Activated CD8-positive, alpha-beta memory T cell treated with anti-CD3 and anti-CD28 coated beads, Interleukin-2, amount 50 U/mL, for 1 hour (primary cell): ENCODE results near the gene PRR5L.
"Not testable (repeated sequence)": the region's sequence is repeated elsewhere in the genome, so short reads cannot be mapped to it uniquely, and the experiment has no call there.

Experiments
- DNase-seq: peaks from one replicate; pipeline ENCODE4 v3.0.0-alpha.2; 2020; ENCODE audit errors: extremely low read depth

The PRR5L gene

GRCh38 chr11:36459046-36459445, 163.0 kb downstream of the PRR5L start:
- no peak for DNase-seq

GRCh38 chr11:36460220-36460619, 164.1 kb downstream of the PRR5L start:
- no peak for DNase-seq

DNA sequence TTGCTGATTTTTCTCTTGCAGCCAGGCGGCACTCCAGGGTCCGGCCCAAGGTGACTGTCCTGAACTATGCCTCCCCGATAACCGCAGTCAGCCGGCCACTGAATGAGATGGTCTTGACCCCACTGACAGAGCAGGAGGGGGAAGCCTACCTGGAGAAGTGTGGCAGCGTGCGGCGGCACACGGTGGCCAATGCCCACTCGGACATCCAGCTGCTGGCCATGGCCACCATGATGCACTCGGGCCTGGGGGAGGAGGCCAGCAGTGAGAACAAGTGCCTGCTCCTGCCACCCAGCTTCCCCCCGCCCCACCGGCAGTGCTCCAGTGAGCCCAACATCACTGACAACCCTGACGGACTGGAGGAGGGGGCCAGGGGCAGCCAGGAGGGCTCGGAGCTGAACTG, 166.2 kb downstream of the PRR5L start:
- no peak for DNase-seq

GRCh38 chr11:36463781-36464180, 167.7 kb downstream of the PRR5L start:
- no peak for DNase-seq

DNA sequence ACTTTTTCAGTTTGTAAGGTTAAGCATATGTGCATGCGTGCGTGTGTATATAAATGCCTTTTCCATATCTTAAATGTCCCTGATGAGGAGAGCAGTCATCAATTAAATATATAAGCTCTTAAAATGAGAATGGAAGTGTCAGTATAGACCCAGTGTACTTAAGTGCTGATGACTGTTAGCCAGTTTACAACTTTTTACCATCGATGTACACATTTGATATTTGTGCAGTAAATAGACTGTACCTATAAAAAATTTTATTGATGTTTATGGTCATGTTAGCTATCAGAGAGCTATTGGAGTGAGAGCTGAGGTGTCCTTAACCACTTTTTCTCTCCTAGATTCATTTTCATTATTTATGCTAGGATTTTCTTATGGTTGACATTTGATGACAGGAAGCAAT, 168.6 kb downstream of the PRR5L start:
- DNase-seq = no peak

DNA sequence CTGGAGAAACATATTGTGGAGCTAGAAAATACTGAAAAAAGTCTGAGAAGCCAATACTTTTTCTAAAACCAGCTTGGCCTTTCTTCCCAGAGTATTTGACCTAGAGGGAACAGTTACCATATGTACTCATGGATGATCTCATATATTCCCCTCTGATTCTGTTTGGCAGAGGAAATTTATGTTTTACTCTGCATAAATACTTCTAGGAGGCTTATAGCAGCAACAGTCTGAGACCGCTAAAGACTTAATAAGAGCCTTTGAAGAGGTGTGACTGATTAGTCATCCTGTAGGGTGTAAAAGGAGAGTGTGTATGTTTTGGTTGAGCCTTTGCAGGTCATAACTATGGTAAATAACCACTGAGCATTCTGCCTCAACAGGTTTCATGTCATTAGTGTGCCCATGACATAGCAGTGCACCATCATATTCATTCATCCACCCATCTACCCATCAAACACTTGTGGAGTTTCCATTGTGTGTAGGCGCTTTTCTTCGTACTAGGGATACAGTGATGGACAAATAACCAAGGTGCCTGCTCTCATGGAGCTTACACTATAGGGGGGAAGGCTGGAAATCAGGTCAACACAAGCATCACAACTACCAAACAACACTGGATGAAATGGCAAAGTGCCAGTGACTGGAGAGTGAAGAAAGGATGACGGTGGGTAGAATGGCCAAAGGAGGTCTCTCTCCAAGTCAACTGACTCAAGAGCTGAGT, 169.5 kb downstream of the PRR5L start:
- no peak for DNase-seq

- DNase-seq = no peak
Observed at GRCh38 chr11:36467012-36467411, 170.9 kb downstream of the PRR5L start.

DNA sequence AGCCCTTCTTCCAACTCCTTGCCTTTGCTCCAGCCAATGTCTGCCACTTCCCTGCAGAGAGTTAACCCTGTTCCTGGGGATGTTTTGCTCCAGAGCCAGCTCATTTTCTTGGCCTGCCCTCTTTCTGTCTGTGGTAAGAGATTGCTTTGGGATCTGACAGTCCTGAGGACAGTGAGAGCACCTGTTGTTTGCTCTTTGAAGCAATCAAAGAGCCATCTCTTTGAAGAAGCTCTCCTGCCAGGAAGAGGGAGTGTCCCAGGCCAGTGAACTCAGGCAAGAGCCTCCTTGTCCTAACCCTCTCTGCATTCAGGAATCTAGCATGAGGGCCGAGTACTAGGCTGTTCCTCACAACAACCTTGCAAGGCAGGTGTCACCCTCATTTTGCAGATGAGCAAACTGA, 171.8 kb downstream of the PRR5L start:
- DNase-seq = no peak

DNA sequence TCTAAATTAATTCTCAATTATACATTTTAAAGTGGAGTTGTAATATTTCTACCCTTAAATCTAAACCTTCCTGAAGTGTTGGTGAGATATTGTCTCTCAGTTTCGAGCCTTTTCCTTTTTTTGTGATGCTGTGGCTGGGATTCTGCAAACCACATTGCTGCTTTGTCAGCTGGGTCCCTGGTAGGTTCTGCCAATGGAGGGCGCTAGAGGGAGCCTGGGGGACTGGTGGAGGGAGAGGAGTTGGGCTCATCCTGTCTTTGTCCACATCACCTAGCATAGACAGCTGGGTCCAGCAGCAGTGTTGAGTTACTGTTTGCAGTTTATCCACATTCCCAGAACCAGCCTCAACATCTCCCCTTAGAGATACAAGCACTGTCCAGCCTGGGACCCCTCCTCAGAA, 173.0 kb downstream of the PRR5L start:
- no peak for DNase-seq

DNA sequence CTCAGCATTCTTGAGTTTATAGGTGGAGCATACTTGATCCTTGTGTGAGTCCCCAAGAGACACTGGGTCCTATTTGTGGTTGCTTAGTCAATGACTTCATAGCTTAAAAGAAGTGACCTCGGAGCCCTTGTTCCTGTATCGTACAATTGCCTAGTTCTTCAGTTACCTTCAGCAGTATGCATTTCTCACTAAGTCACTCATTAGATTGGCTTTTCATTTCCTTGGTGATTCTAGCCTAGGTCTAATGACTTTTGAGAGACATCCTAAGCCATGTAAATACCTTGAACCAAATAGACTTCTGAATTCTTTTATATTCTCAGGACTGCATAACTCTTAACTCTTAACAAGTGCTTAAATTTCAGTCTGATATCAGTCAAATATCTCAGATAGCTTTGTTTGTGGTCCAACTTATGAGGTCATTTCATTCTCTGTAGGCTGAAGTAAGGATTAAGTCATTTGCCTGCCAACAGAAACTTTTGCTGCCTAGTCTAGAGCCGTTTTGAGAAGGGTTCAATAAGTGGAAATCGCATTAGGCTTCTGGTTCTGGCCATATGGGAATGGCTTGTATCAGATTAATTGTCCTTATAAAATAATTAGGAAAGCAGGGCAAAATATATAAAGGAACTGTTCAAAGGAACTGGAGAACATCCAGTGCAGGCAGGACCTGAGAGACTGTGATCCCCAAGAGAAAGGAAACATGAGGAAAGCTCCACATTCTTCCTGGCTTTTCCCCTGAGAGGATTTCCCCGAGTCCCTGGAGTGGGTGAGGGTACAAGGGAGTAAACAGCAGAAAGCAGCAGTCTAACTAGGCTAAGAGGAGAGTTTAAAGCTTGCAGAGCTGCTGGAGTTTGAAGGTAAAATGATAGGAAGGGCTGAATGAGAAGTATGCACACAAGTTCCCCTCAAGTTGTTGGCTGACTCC, 174.1 kb downstream of the PRR5L start:
- no peak for DNase-seq

DNA sequence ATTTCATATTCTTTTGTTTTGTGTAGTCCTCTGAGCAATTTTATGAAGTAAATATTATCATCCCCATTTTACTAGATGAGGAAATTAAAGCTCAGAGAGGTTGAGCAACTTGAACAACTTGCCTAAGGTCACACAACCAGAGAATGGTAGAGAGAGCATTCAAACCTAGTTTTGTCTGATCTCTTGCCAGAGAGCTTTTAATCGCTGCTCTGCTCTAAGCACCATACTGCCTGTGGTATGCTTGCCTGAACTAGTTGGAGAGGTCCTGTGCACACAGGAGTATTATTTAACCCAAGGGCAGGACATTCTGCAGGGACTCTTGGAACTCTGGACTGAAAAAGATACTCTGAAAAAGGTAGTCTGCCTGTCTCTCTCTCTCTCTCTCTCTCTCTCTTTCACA, 175.5 kb downstream of the PRR5L start:
- no peak for DNase-seq

GRCh38 chr11:36475192-36475591, 179.1 kb downstream of the PRR5L start:
- DNase-seq = no peak

DNA sequence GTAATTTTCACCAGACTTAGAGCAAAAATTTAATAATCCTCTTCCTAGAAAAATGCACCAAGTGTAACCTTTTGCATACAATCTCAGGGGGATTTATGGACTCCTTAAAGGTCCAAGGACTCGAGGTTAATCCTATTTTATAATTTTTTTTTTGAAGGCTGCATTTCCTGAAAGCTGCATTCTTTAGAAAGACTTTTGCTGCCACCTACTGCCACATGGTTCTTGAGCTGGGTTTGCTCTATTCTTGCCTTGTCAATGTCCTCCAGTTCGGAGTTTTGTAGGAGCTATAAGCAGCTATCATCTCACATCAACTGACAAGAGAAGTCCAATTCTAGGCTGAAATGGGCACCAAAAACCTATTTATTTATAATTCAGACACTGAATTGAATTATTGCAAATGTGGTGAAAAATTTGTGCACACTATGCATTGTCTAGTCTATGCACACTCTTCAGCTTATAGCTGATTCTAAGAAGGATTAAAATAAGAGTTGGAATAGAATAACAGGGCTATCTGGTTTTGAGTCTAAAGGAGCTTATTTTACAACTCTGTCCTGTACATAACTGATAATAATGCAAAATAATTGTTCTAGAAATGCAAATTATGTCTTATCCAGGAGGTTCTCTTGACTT, 182.7 kb downstream of the PRR5L start:
- no peak for DNase-seq

DNA sequence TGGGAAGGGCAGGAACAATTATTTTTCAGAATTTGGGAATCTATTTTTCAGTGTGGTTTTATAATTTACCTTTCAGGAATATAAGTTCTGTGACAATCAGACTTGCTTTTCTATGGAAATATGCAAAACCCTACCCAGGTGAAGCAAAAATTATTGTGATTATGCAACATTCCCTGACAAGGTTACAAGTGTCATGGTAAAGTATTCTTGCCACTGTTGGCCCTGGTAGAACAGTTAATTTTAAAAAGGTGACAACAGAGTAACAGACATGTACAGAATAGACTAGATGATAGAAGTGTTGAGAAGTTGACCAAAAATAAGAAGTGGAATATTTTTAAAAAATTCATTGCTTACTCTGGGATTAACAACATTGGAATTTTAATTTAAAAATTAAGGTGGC, 184.7 kb downstream of the PRR5L start:
- DNase-seq = no peak

DNA sequence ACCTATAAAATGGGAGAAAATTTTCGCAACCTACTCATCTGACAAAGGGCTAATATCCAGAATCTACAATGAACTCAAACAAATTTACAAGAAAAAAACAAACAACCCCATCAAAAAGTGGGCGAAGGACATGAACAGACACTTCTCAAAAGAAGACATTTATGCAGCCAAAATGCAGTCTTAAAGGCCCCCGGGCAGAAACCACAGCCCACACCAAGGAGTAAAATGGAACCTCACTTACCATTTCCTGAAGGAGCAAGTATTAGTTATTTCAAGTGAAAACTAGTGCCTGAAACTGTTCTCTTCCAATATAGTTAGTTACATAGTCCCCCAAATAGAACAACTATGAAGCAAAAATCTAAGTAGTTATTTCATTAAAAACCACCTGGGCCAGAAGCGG, 187.0 kb downstream of the PRR5L start:
- DNase-seq = not testable (repeated sequence)

DNA sequence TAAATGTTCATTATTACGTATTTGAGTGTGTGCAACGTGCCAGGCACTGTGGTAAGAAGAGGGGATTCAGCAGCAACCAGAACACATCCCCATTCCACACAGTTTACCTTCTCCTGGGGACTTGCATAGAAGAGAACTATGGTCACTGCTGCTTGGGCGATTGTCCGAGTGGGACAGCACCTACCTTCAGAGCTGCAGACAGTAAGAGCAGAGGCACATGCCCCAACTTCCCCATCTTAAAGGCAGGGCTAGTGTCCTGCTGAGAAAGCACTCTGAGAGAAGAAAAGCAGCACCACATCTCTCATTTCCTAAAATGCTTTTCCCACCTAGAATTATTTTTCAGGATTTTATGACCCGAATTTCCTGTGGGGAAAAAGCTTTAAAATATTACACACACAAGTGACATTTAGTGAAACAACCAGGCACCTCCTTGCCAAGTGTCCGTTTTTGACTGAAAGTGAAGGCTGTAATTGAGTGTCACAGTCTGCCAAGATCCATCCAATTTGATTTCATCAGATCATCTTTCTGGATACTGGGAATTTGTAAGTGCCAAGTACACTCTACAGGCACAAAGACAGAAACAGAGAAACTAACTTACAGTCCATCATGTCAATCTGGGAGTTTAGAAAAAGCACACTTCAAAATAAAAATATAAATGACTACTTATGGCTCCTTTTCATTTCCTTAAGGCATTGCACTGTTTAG, 189.4 kb downstream of the PRR5L start:
- DNase-seq = no peak

- no peak for DNase-seq
Observed at GRCh38 chr11:36487619-36488018, 191.5 kb downstream of the PRR5L start.

DNA sequence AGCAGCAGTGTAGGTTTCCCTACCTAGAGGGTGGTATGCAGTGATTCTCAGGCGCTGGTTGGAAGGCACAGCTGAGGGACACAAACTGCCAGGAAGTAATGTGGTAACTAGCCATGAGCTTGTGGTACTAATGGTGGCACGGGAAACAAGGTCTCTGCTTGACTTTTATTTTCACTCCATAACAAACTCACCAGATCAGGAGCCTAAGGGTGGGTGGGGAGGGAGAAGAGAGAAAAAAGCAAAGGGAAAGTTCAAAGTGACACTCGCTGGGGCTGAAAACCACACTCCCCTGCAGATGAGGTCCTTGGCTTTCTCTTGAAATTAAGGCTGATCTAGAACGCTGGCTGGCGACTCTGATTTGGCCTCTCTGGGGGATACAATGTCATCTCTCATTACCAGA, 192.0 kb downstream of the PRR5L start:
- no peak for DNase-seq

GRCh38 chr11:36490026-36490806, 194.1 kb downstream of the PRR5L start:
- DNase-seq = no peak

- DNase-seq = no peak
Observed at GRCh38 chr11:36492724-36493304, 196.7 kb downstream of the PRR5L start.

- no peak for DNase-seq
Observed at GRCh38 chr11:36493332-36493731, 197.2 kb downstream of the PRR5L start.
